B cell (primary cell): ENCODE data around the gene NCS1. TPM values are rescaled to one million over a fixed set of nuclear protein-coding genes. Genes with fewer than 3 reads are reported as not detected.

Experiments used
- ATAC-seq: fragments of 200-7000 bp; cut with Tn5 transposase; one replicate; pipeline ENCODE4 v1.10.0; 2021; ENCODE audit warnings: low read depth, mild to moderate bottlenecking, moderate number of reproducible peaks, moderate library complexity
- CTCF ChIA-PET: fragments of 350-600 bp; sonication (Branson Sonifier 250); formaldehyde crosslinking; loops from one replicate; lab custom pipeline; 2021; ENCODE audit warnings: antibody characterized with exemption, inconsistent platforms; lab: Charles Lee
- POLR2A ChIA-PET: fragments of 350-600 bp; sonication (Branson Sonifier 250); formaldehyde crosslinking; loops from one replicate; lab custom pipeline; 2021; ENCODE audit warnings: antibody characterized with exemption; lab: Charles Lee
- DNase-seq: peaks from one replicate; pipeline ENCODE4 v3.0.0; 2013
- H2AFZ ChIP-seq: 2 replicates; pipeline ENCODE4 v1.6.1; 2012; ENCODE audit warnings: mild to moderate bottlenecking, low read depth, low read length; ENCODE audit not compliant: insufficient read depth, poor library complexity, severe bottlenecking
- H3K27ac ChIP-seq, 2 donors: 1 replicate in 1 of 2; 2 replicates in 1 of 2; pipeline ENCODE4 v1.5.1; 2012 to 2013; ENCODE audit warnings: low read length in 2 of 2, mild to moderate bottlenecking in 2 of 2, moderate library complexity in 1 of 2
- H3K27me3 ChIP-seq, 4 experiments: fragments of 200-600 bp in 1 of 4; sonication (generic) in 1 of 4; replicated peaks in 1 of 4; 1 replicate in 2 of 4; 2 replicates in 2 of 4; pipeline versions ENCODE4 v1.6.1 to v1.7.0; 2013 to 2016; ENCODE audit warnings: low read length in 3 of 4, mild to moderate bottlenecking in 2 of 4, mixed read lengths in 1 of 4, moderate library complexity in 1 of 4; ENCODE audit not compliant: insufficient read depth in 4 of 4, control insufficient read depth in 3 of 4; ENCODE audit errors: control extremely low read depth in 1 of 4
- H3K36me3 ChIP-seq, 2 experiments: replicated peaks in 1 of 2; 1 replicate in 1 of 2; 2 replicates in 1 of 2; pipeline versions ENCODE4 v1.6.1 to v1.7.1; 2013; ENCODE audit warnings: low read length in 1 of 2; ENCODE audit not compliant: insufficient read depth in 2 of 2, control insufficient read depth in 1 of 2; ENCODE audit errors: control extremely low read depth in 1 of 2, extremely low read depth in 1 of 2
- H3K4me1 ChIP-seq, 2 donors: fragments of 200-600 bp in 1 of 2; sonication (generic) in 1 of 2; 1 replicate in 1 of 2; 2 replicates in 1 of 2; pipeline versions ENCODE4 v1.5.1 to v1.6.1; 2013 to 2017; ENCODE audit warnings: low read length in 2 of 2; ENCODE audit not compliant: control insufficient read depth in 2 of 2, insufficient read depth in 2 of 2
- H3K4me2 ChIP-seq: replicated peaks from 2 replicates; pipeline ENCODE3; 2012; ENCODE audit warnings: mild to moderate bottlenecking, low read depth, low read length; ENCODE audit not compliant: poor library complexity, severe bottlenecking
- H3K4me3 ChIP-seq, 5 experiments: fragments of 200-600 bp in 1 of 5; sonication (generic) in 1 of 5; 1 replicate in 3 of 5; 2 replicates in 2 of 5; pipeline versions ENCODE4 v1.5.1 to v1.7.0; 2011 to 2016; ENCODE audit warnings: low read length in 4 of 5, mild to moderate bottlenecking in 4 of 5, low read depth in 2 of 5, control low read depth in 1 of 5, moderate library complexity in 1 of 5; ENCODE audit not compliant: insufficient read depth in 1 of 5; ENCODE audit errors: control extremely low read depth in 1 of 5, extremely low read depth in 1 of 5
- H3K79me2 ChIP-seq: fragments of 200-600 bp; sonication (generic); one replicate; pipeline ENCODE4 v1.6.0; 2016; ENCODE audit warnings: low read length; ENCODE audit not compliant: control insufficient read depth, insufficient read depth
- H3K9ac ChIP-seq: fragments of 200-600 bp; sonication (generic); 2 replicates; pipeline ENCODE4 v1.6.1; 2017; ENCODE audit warnings: mild to moderate bottlenecking, low read length, moderate library complexity
- H3K9me3 ChIP-seq, 3 donors: one replicate each; pipeline versions ENCODE4 v1.6.1 to v1.7.1; 2013; ENCODE audit warnings: low read length in 2 of 3; ENCODE audit not compliant: control insufficient read depth in 2 of 3, insufficient read depth in 1 of 3; ENCODE audit errors: control extremely low read depth in 1 of 3
- H4K20me1 ChIP-seq: 2 replicates; pipeline ENCODE4 v1.6.0; 2012; ENCODE audit warnings: mild to moderate bottlenecking, low read length; ENCODE audit not compliant: insufficient read depth, control insufficient read depth, poor library complexity, severe bottlenecking
- H3K27ac Mint-ChIP-seq: one replicate; pipeline ENCODE4 v1.8.0; 2021; ENCODE audit warnings: mixed read lengths
- H3K27me3 Mint-ChIP-seq: one replicate; pipeline ENCODE4 v1.8.0; 2021; ENCODE audit warnings: mixed read lengths
- H3K4me1 Mint-ChIP-seq: one replicate; pipeline ENCODE4 v1.8.0; 2021; ENCODE audit warnings: mixed read lengths
- H3K4me3 Mint-ChIP-seq: one replicate; pipeline ENCODE4 v1.8.0; 2021; ENCODE audit warnings: mixed read lengths
- H3K9me3 Mint-ChIP-seq: one replicate; pipeline ENCODE4 v1.8.0; 2022; ENCODE audit warnings: mixed read lengths; ENCODE audit not compliant: insufficient read depth
- EZH2 ChIP-seq: IDR thresholded peaks from 2 replicates; pipeline ENCODE4 v1.6.1; 2012; ENCODE audit warnings: borderline replicate concordance, low read depth, mild to moderate bottlenecking, moderate library complexity, low read length; ENCODE audit not compliant: insufficient read depth, poor library complexity, severe bottlenecking
- WGBS: methylation state at CpG from one replicate; pipeline ENCODE4 v1.1.5; 2013; ENCODE audit warnings: missing lambda C conversion rate; ENCODE audit not compliant: insufficient coverage; 5-methylcytosine and 5-hydroxymethylcytosine counted together
- intact Hi-C: fragments of 100-400 bp; cut with micrococcal nuclease; formaldehyde crosslinking; loops from one replicate; pipeline ENCODE4 v1.10.0; 2022
- polyA plus RNA-seq: library from polyadenylated mRNA; depleted of rRNA; stranded (reverse); fragments of >200 nt; gene quantifications from 2 replicates; pipeline ENCODE4 v1.2.3, GENCODE V29; 2012
- total RNA-seq, 2 donors: library from RNA; stranded (reverse); fragments of 120-200 nt in 1 of 2; gene quantifications; 1 replicate in 1 of 2; 2 replicates in 1 of 2; pipeline versions ENCODE4 v1.2.3 to v1.2.4, GENCODE V29; 2013 to 2022
- TF ChIP-seq, protein P1 (sequence below): fragments of 200-600 bp; IDR thresholded peaks from one replicate; pipeline ENCODE4 v1.8.0; 2022; ENCODE audit warnings: antibody characterized with exemption, mild to moderate bottlenecking

The NCS1 gene
- total and polyA plus RNA-seq, 2 donors (not counting 1 experiment from before 2014, with no cell fraction given), result 0.39 TPM; not detected in 1

DNA sequence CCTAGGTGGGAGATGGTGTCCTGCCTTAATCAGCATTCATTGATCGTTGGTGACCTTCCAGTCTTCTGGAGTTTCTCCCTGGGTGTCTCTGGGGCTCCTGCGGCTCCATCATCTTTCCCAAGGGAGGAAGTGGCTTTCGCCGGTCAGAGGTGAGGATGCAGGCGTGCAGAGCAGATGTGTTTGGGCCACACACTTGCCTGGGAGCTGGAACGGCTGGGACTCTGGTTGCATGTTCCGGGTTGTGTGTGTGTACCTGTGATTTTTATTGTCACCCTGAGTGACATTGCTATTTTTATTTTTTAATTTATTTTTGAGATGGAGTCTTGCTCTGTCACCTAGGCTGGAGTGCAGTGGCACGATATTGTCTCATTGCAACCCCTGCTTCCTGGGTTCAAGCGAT is 103.0 kb downstream of the NCS1 start:
- WGBS, result 81% methylated on average over 9 of the region's 9 CpGs
- no peak overlapping the region for H3K4me3 Mint-ChIP-seq
- CTCF ChIA-PET, result no interaction called here
- no peaks in the 10 kb centered on the region for H3K9me3 ChIP-seq
- H3K27me3 Mint-ChIP-seq, result peaks cover 31% of the 10 kb centered on the region
- H2AFZ ChIP-seq, result no peak overlapping the region
- H4K20me1 ChIP-seq, result no peaks in the 10 kb centered on the region
- intact Hi-C loops, result no loop called here
- H3K4me2 ChIP-seq, result no peak overlapping the region
- H3K4me1 ChIP-seq, result no peaks in the 10 kb centered on the region
- DNase-seq (no peak), ATAC-seq (no peak)
- H3K9me3 Mint-ChIP-seq, result no peaks in the 10 kb centered on the region
- TF ChIP-seq, protein P1, sequence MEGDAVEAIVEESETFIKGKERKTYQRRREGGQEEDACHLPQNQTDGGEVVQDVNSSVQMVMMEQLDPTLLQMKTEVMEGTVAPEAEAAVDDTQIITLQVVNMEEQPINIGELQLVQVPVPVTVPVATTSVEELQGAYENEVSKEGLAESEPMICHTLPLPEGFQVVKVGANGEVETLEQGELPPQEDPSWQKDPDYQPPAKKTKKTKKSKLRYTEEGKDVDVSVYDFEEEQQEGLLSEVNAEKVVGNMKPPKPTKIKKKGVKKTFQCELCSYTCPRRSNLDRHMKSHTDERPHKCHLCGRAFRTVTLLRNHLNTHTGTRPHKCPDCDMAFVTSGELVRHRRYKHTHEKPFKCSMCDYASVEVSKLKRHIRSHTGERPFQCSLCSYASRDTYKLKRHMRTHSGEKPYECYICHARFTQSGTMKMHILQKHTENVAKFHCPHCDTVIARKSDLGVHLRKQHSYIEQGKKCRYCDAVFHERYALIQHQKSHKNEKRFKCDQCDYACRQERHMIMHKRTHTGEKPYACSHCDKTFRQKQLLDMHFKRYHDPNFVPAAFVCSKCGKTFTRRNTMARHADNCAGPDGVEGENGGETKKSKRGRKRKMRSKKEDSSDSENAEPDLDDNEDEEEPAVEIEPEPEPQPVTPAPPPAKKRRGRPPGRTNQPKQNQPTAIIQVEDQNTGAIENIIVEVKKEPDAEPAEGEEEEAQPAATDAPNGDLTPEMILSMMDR, result no peak
- TF ChIP-seq EZH2, result no peak
- H3K9ac ChIP-seq, result no peak overlapping the region
- H3K4me3 ChIP-seq, result no peak overlapping the region
- H3K27ac ChIP-seq, result no peak overlapping the region
- POLR2A ChIA-PET, result interaction anchor here (0.8 kb wide), 1 partner anchor 139 kb away, joined by 3 read pairs; no protein-coding TSS in a partner anchor
- peaks cover 0 to 3% (median 0%) of the 10 kb centered on the region in 4 experiments for H3K27me3 ChIP-seq
- no peaks in the 10 kb centered on the region for H3K36me3 ChIP-seq
- H3K27ac Mint-ChIP-seq, result no peak overlapping the region
- H3K79me2 ChIP-seq, result no peaks in the 10 kb centered on the region
- H3K4me1 Mint-ChIP-seq, result no peaks in the 10 kb centered on the region

- DNase-seq, result no peak
- H3K4me3 ChIP-seq, result no peak overlapping the region
- no peak overlapping the region for H3K9ac ChIP-seq
- no peak overlapping the region for H3K27ac ChIP-seq
- H2AFZ ChIP-seq, result no peak overlapping the region
- Mint-ChIP-seq H3K4me1 (no peaks in the 10 kb centered on the region), H3K27me3 (peaks cover 28% of the 10 kb centered on the region), H3K27ac (no peak overlapping the region), H3K4me3 (no peak overlapping the region), H3K9me3 (no peaks in the 10 kb centered on the region)
- POLR2A ChIA-PET, result no interaction called here
- CTCF ChIA-PET, result no interaction called here
- no peaks in the 10 kb centered on the region for H3K4me1 ChIP-seq
- no peak for TF ChIP-seq EZH2
- TF ChIP-seq, protein P1, result no peak
- no peaks in the 10 kb centered on the region for H3K79me2 ChIP-seq
- ATAC-seq, result no peak
- H3K27me3 ChIP-seq, result peaks cover 0 to 3% (median 0%) of the 10 kb centered on the region in 4 experiments
- no peaks in the 10 kb centered on the region for H3K9me3 ChIP-seq
- H4K20me1 ChIP-seq, result no peaks in the 10 kb centered on the region
- intact Hi-C loops, result no loop called here
- WGBS, result 83% methylated on average over 3 of the region's 3 CpGs
- no peaks in the 10 kb centered on the region for H3K36me3 ChIP-seq
- no peak overlapping the region for H3K4me2 ChIP-seq
Measured at GRCh38 chr9:130276121-130276520, 103.9 kb downstream of the NCS1 start.
